Mononuclear cell (primary cell): ENCODE data around the gene TMTC4. TPM values are rescaled to one million over a fixed set of nuclear protein-coding genes. Genes with fewer than 3 reads are reported as not detected.

Experiments
- H3K27me3 ChIP-seq: 2 replicates; pipeline ENCODE4 v1.6.0; 2011; ENCODE audit warnings: low read length, control low read depth; ENCODE audit not compliant: insufficient read depth
- H3K4me1 ChIP-seq: 2 replicates; pipeline ENCODE4 v1.5.1; 2011; ENCODE audit warnings: mild to moderate bottlenecking, low read length, control low read depth; ENCODE audit not compliant: insufficient read depth
- H3K4me3 ChIP-seq: 2 replicates; pipeline ENCODE4 v1.5.1; 2011; ENCODE audit warnings: mild to moderate bottlenecking, low read length, moderate library complexity
- H3K9me3 ChIP-seq: 2 replicates; pipeline ENCODE4 v1.5.1; 2011; ENCODE audit warnings: low read depth, mild to moderate bottlenecking, control low read depth, low read length
- total RNA-seq: library from RNA; depleted of rRNA; stranded (reverse); fragments of >200 nt; gene quantifications from one replicate; pipeline ENCODE4 v1.2.3, GENCODE V29; 2012

The TMTC4 gene
- total RNA-seq, 1 donor: 9.2 TPM

GRCh38 chr13:100561158-100561499 lies 113.5 kb downstream of the TMTC4 start:
- Histone ChIP-seq H3K27me3 (no peaks in the 10 kb centered on the region), H3K9me3 (no peaks in the 10 kb centered on the region), H3K4me3 (no peak overlapping the region), H3K4me1 (no peaks in the 10 kb centered on the region)

- no peaks in the 10 kb centered on the region for H3K9me3 ChIP-seq
- no peaks in the 10 kb centered on the region for H3K4me1 ChIP-seq
- H3K4me3 ChIP-seq: no peak overlapping the region
- H3K27me3 ChIP-seq: no peaks in the 10 kb centered on the region
These were observed 114.0 kb downstream of the TMTC4 start for GRCh38 chr13:100560498-100561157.

DNA sequence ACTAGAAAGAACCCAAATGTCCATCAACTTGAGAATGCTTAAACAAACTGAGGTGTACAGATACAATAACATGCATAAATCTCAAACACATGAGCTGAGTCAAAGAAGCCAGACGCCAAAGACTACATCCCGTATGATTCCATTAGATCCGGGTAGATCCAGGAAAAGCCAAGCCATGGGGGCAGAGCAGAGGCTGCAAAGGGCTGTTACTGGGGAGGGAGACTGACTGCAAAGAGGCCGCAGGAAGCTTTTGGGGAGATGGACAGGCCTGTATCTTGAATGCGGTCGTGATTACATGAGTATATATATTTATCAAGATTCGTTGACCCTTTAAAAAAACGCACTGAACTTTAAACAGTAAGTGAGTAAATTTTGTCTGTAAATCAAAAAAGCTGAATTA lies 114.7 kb downstream of the TMTC4 start:
- H3K9me3 ChIP-seq: no peaks in the 10 kb centered on the region
- no peak overlapping the region for H3K4me3 ChIP-seq
- H3K4me1 ChIP-seq: no peaks in the 10 kb centered on the region
- no peaks in the 10 kb centered on the region for H3K27me3 ChIP-seq

Other genes with a start within 250 kb of the TMTC4 start
- gene GGACT, start 86.0 kb downstream of the TMTC4 start, total RNA-seq: 1.5 TPM